SK-N-SH treated with all-trans-retinoic acid at 6 μM for 48 hours (cell line): ENCODE results near the gene NCL.

Source experiments
- CREB5 ChIP-seq: fragments of 250-450 bp; sonication (Bioruptor Pico); IDR thresholded peaks from 2 replicates; pipeline ENCODE4 v1.5.1; 2020; ENCODE audit warnings: low read depth, mild to moderate bottlenecking, moderate library complexity
- ISL1 ChIP-seq: fragments of 250-450 bp; sonication (Bioruptor Pico); IDR thresholded peaks from 2 replicates; pipeline ENCODE4 v2.1.2; 2022; ENCODE audit warnings: mild to moderate bottlenecking, moderate library complexity
- PPARA ChIP-seq: fragments of 250-450 bp; sonication (Bioruptor Pico); IDR thresholded peaks from 2 replicates; pipeline ENCODE4 v1.5.0; 2020; ENCODE audit warnings: mild to moderate bottlenecking, borderline replicate concordance
- RARB ChIP-seq: fragments of 250-450 bp; sonication (Bioruptor Pico); IDR thresholded peaks from 2 replicates; pipeline ENCODE4 v1.8.0; 2021; ENCODE audit warnings: mild to moderate bottlenecking, moderate library complexity
- SNAI2 ChIP-seq: fragments of 250-450 bp; sonication (Bioruptor Pico); IDR thresholded peaks from 2 replicates; pipeline ENCODE4 v1.5.0; 2020; ENCODE audit warnings: mild to moderate bottlenecking, moderate library complexity
- TCF4 ChIP-seq: fragments of 250-450 bp; sonication (Bioruptor Pico); IDR thresholded peaks from 2 replicates; pipeline ENCODE4 v1.8.0; 2021; ENCODE audit warnings: mild to moderate bottlenecking, moderate library complexity, borderline replicate concordance
- TOX ChIP-seq: fragments of 250-450 bp; sonication (Bioruptor Pico); IDR thresholded peaks from 2 replicates; pipeline ENCODE4 v1.8.0; 2021; ENCODE audit warnings: mild to moderate bottlenecking, moderate library complexity, borderline replicate concordance
- TSHZ2 ChIP-seq: fragments of 250-450 bp; sonication (Bioruptor Pico); IDR thresholded peaks from 2 replicates; pipeline ENCODE4 v1.5.0; 2020; ENCODE audit warnings: mild to moderate bottlenecking, moderate library complexity
- ZC3H10 ChIP-seq: fragments of 250-450 bp; sonication (Bioruptor Pico); IDR thresholded peaks from 2 replicates; pipeline ENCODE4 v1.5.1; 2021; ENCODE audit warnings: mild to moderate bottlenecking, moderate library complexity
- ZFP3 ChIP-seq: fragments of 250-450 bp; sonication (Bioruptor Pico); IDR thresholded peaks from 2 replicates; pipeline ENCODE4 v1.5.0; 2020; ENCODE audit warnings: mild to moderate bottlenecking, moderate library complexity
- ZFP30 ChIP-seq: fragments of 450-650 bp; formaldehyde crosslinking; IDR thresholded peaks from 2 replicates; pipeline ENCODE4 v1.5.0; 2022; ENCODE audit warnings: mild to moderate bottlenecking, moderate library complexity
- ZNF565 ChIP-seq: fragments of 450-650 bp; formaldehyde crosslinking; conservative IDR thresholded peaks from 2 replicates; pipeline ENCODE4 v1.5.0; 2020; ENCODE audit warnings: low read depth, mild to moderate bottlenecking, moderate library complexity
- TF ChIP-seq, protein P1 (sequence below): fragments of 250-450 bp; sonication (Bioruptor Pico); IDR thresholded peaks from 2 replicates; pipeline ENCODE4 v1.8.0; 2020; ENCODE audit warnings: mild to moderate bottlenecking, moderate library complexity, borderline replicate concordance

GRCh38 chr2:231431606-231432005 lies 32.7 kb downstream of the NCL start:
- TF ChIP-seq TOX (CRISPR knock-in tag) (no peak), SNAI2 (CRISPR knock-in tag) (no peak), CREB5 (CRISPR knock-in tag) (no peak), RARB (CRISPR knock-in tag) (no peak), ZNF565 (no peak), TSHZ2 (CRISPR knock-in tag) (no peak), ZC3H10 (CRISPR knock-in tag) (no peak), ZFP3 (no peak), ISL1 (no peak), ZFP30 (CRISPR knock-in tag) (no peak), TCF4 (CRISPR knock-in tag) (no peak), PPARA (no peak)
- TF ChIP-seq, protein P1, sequence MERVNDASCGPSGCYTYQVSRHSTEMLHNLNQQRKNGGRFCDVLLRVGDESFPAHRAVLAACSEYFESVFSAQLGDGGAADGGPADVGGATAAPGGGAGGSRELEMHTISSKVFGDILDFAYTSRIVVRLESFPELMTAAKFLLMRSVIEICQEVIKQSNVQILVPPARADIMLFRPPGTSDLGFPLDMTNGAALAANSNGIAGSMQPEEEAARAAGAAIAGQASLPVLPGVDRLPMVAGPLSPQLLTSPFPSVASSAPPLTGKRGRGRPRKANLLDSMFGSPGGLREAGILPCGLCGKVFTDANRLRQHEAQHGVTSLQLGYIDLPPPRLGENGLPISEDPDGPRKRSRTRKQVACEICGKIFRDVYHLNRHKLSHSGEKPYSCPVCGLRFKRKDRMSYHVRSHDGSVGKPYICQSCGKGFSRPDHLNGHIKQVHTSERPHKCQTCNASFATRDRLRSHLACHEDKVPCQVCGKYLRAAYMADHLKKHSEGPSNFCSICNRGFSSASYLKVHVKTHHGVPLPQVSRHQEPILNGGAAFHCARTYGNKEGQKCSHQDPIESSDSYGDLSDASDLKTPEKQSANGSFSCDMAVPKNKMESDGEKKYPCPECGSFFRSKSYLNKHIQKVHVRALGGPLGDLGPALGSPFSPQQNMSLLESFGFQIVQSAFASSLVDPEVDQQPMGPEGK (CRISPR knock-in tag): no peak
